HFFc6 (cell line): Measurements from ENCODE around the gene INSC. TPM values are rescaled to one million over a fixed set of nuclear protein-coding genes. Genes with fewer than 3 reads are reported as not detected.

Source experiments
- DNase-seq: peaks from one replicate; pipeline ENCODE4 v3.0.0-alpha.2; 2018
- H3K27ac Mint-ChIP-seq: 2 replicates; pipeline ENCODE4 v1.8.0; 2020; ENCODE audit warnings: mild to moderate bottlenecking, mixed read lengths
- H3K27me3 Mint-ChIP-seq: 2 replicates; pipeline ENCODE4 v1.8.0; 2021; ENCODE audit warnings: mild to moderate bottlenecking, moderate library complexity, mixed read lengths; ENCODE audit not compliant: insufficient read depth
- H3K36me3 Mint-ChIP-seq: 2 replicates; pipeline ENCODE4 v1.8.0; 2021; ENCODE audit warnings: low read depth, mixed read lengths
- H3K4me1 Mint-ChIP-seq: 2 replicates; pipeline ENCODE4 v1.8.0; 2020; ENCODE audit warnings: low read depth, mixed read lengths
- H3K4me3 Mint-ChIP-seq: 2 replicates; pipeline ENCODE4 v1.8.0; 2020; ENCODE audit warnings: mild to moderate bottlenecking, moderate library complexity, mixed read lengths
- H3K9me3 Mint-ChIP-seq: 2 replicates; pipeline ENCODE4 v1.8.0; 2020; ENCODE audit warnings: mild to moderate bottlenecking, mixed read lengths
- CTCF ChIP-seq: fragments of 200-600 bp; sonication (generic); IDR thresholded peaks from 2 replicates; pipeline ENCODE4 v1.5.0; 2021; ENCODE audit warnings: antibody characterized with exemption, mild to moderate bottlenecking
- total RNA-seq, 6 experiments: library from RNA; stranded (reverse); fragmentation: NEBNext Ultra II Directional; extraction: Animal tissue kit (Norgen Biotek cat#: 25700); gene quantifications; 2 replicates in 1 of 6; 3 replicates in 5 of 6; pipeline ENCODE4 v1.2.3, GENCODE V29; 2021

The INSC gene
- total RNA-seq, 6 experiments from 2014 or later: 0.08 to 0.43 (median 0.16) TPM

GRCh38 chr11:15268598-15268997 lies 153.9 kb downstream of the INSC start:
- Mint-ChIP-seq H3K27me3 (no peaks in the 10 kb centered on the region), H3K27ac (no peak overlapping the region), H3K36me3 (no peaks in the 10 kb centered on the region), H3K4me3 (no peak overlapping the region), H3K4me1 (no peaks in the 10 kb centered on the region), H3K9me3 (peaks cover 37% of the 10 kb centered on the region)
- no peak for TF ChIP-seq CTCF
- no peak for DNase-seq

- H3K9me3 Mint-ChIP-seq: peaks cover 16% of the 10 kb centered on the region; the same call in 1 of the 2 replicates
- no peak for TF ChIP-seq CTCF
- H3K4me3 Mint-ChIP-seq: no peak overlapping the region
- H3K4me1 Mint-ChIP-seq: peaks cover 9% of the 10 kb centered on the region; the same call in 1 of the 2 replicates
- H3K27ac Mint-ChIP-seq: no peak overlapping the region
- peaks cover 2% of the 10 kb centered on the region; the same call in 1 of the 2 replicates for H3K27me3 Mint-ChIP-seq
- no peak for DNase-seq
- no peaks in the 10 kb centered on the region for H3K36me3 Mint-ChIP-seq
Measured at GRCh38 chr11:15275141-15275540, 160.4 kb downstream of the INSC start.

- no peak for DNase-seq
- no peak overlapping the region for H3K27ac Mint-ChIP-seq
- H3K4me3 Mint-ChIP-seq: no peak overlapping the region
Measured at GRCh38 chr11:15276621-15277020, 161.9 kb downstream of the INSC start.

GRCh38 chr11:15278128-15278527 lies 163.4 kb downstream of the INSC start:
- H3K36me3 Mint-ChIP-seq: no peaks in the 10 kb centered on the region
- no peak overlapping the region; the same call in 1 of the 2 replicates for H3K27ac Mint-ChIP-seq
- peaks cover 18% of the 10 kb centered on the region for H3K9me3 Mint-ChIP-seq
- peak; percentile 18 for DNase-seq
- H3K27me3 Mint-ChIP-seq: peaks cover 2% of the 10 kb centered on the region
- H3K4me3 Mint-ChIP-seq: no peak overlapping the region
- H3K4me1 Mint-ChIP-seq: peaks cover 9% of the 10 kb centered on the region; the same call in 1 of the 2 replicates
- TF ChIP-seq CTCF: no peak

More at GRCh38 chr11:15276621-15277020, 161.9 kb downstream of the INSC start:
- Mint-ChIP-seq H3K36me3 (no peaks in the 10 kb centered on the region), H3K4me1 (peaks cover 9% of the 10 kb centered on the region; the same call in 1 of the 2 replicates), H3K27me3 (peaks cover 2% of the 10 kb centered on the region; the same call in 1 of the 2 replicates), H3K9me3 (peaks cover 21% of the 10 kb centered on the region; the same call in 1 of the 2 replicates)
- peak; percentile 56; the same call in 1 of the 2 replicates for TF ChIP-seq CTCF

- H3K27ac Mint-ChIP-seq: no peak overlapping the region
- H3K27me3 Mint-ChIP-seq: no peaks in the 10 kb centered on the region; the same call in 1 of the 2 replicates
- H3K9me3 Mint-ChIP-seq: peaks cover 19% of the 10 kb centered on the region
- DNase-seq: no peak
- H3K4me1 Mint-ChIP-seq: peaks cover 9% of the 10 kb centered on the region; the same call in 1 of the 2 replicates
- no peaks in the 10 kb centered on the region for H3K36me3 Mint-ChIP-seq
- TF ChIP-seq CTCF: no peak
- no peak overlapping the region for H3K4me3 Mint-ChIP-seq
Measured at GRCh38 chr11:15280393-15280792, 165.7 kb downstream of the INSC start.
